Retina (tissue), 1 donor: Measurements from ENCODE around the gene SLC7A1.
A peak's percentile ranks its signal among the peaks of the same experiment; 100 is the strongest.

Source experiments
- DNase-seq: peaks from one replicate; pipeline ENCODE4 v3.0.0-alpha.2; 2016

Gene SLC7A1

GRCh38 chr13:29582171-29582570 lies 13.3 kb downstream of the SLC7A1 start:
- DNase-seq, result no peak

GRCh38 chr13:29581666-29582065 lies 13.8 kb downstream of the SLC7A1 start:
- DNase-seq, result no peak

- no peak for DNase-seq
Measured at GRCh38 chr13:29579094-29579493, 16.4 kb downstream of the SLC7A1 start.

- DNase-seq, result no peak
Measured at GRCh38 chr13:29578300-29579085, 17.0 kb downstream of the SLC7A1 start.

GRCh38 chr13:29577136-29578051 lies 18.1 kb downstream of the SLC7A1 start:
- DNase-seq, result no peak

GRCh38 chr13:29576581-29576980 lies 18.9 kb downstream of the SLC7A1 start:
- DNase-seq, result no peak

GRCh38 chr13:29575098-29575497 lies 20.4 kb downstream of the SLC7A1 start:
- no peak for DNase-seq

- DNase-seq, result peak; percentile 21
Measured at GRCh38 chr13:29573190-29573589, 22.3 kb downstream of the SLC7A1 start.

GRCh38 chr13:29572575-29572974 lies 22.9 kb downstream of the SLC7A1 start:
- DNase-seq, result no peak

GRCh38 chr13:29571876-29572570 lies 23.5 kb downstream of the SLC7A1 start:
- no peak for DNase-seq

- no peak for DNase-seq
Measured at GRCh38 chr13:29570051-29570654, 25.3 kb downstream of the SLC7A1 start.

- no peak for DNase-seq
Measured at GRCh38 chr13:29569253-29570050, 26.0 kb downstream of the SLC7A1 start.

- DNase-seq, result no peak
Measured at GRCh38 chr13:29568731-29569130, 26.8 kb downstream of the SLC7A1 start.

- DNase-seq, result no peak
Measured at GRCh38 chr13:29567411-29567810, 28.1 kb downstream of the SLC7A1 start.

GRCh38 chr13:29566206-29566605 lies 29.3 kb downstream of the SLC7A1 start:
- DNase-seq, result no peak

GRCh38 chr13:29564818-29565217 lies 30.7 kb downstream of the SLC7A1 start:
- DNase-seq, result no peak

- no peak for DNase-seq
Measured at GRCh38 chr13:29564373-29564772, 31.1 kb downstream of the SLC7A1 start.

GRCh38 chr13:29563941-29564340 lies 31.5 kb downstream of the SLC7A1 start:
- DNase-seq, result no peak

GRCh38 chr13:29562786-29563438 lies 32.6 kb downstream of the SLC7A1 start:
- no peak for DNase-seq

- DNase-seq, result no peak
Measured at GRCh38 chr13:29561918-29562317, 33.6 kb downstream of the SLC7A1 start.

GRCh38 chr13:29556742-29557141 lies 38.7 kb downstream of the SLC7A1 start:
- DNase-seq, result no peak
